ENCODE results near the gene DOCK6.

DNA sequence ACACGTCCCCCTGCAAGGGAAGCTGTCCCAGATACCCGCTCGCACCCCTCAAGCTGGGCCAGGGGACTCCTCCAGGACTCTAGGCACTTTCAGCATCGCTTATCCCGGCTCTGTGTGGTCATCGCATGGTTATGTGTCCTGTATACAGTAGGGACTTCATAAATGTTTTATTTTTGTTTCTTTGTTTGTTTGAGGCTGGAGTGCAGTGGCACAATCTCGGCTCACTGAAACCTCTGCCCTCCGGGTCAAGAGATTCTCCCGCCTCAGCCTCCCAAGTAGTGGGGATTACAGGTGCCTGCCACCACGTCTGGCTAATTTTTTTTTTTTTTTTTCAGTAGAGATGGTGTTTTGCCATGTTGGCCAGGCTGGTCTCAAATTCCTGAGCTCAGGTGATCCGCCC is 15.4 kb downstream of the DOCK6 start:
- TF ChIP-seq, protein P1, sequence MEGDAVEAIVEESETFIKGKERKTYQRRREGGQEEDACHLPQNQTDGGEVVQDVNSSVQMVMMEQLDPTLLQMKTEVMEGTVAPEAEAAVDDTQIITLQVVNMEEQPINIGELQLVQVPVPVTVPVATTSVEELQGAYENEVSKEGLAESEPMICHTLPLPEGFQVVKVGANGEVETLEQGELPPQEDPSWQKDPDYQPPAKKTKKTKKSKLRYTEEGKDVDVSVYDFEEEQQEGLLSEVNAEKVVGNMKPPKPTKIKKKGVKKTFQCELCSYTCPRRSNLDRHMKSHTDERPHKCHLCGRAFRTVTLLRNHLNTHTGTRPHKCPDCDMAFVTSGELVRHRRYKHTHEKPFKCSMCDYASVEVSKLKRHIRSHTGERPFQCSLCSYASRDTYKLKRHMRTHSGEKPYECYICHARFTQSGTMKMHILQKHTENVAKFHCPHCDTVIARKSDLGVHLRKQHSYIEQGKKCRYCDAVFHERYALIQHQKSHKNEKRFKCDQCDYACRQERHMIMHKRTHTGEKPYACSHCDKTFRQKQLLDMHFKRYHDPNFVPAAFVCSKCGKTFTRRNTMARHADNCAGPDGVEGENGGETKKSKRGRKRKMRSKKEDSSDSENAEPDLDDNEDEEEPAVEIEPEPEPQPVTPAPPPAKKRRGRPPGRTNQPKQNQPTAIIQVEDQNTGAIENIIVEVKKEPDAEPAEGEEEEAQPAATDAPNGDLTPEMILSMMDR (IDR thresholded peaks at IDR 0.05) = no peak
- no peak for TF ChIP-seq ZFX (IDR thresholded peaks at IDR 0.05; ENCODE audit: borderline replicate concordance)

Measured in 22Rv1 (cell line).